Esophagus muscularis mucosa (tissue), 4 donors: ENCODE measurements around the gene TRAPPC10. TPM values are rescaled to one million over a fixed set of nuclear protein-coding genes. Genes with fewer than 3 reads are reported as not detected.

Experiments
- DNase-seq: peaks from one replicate; pipeline ENCODE4 v3.0.0-alpha.2; 2017; ENCODE audit errors: extremely low spot score
- H3K27ac ChIP-seq, 4 donors: fragments of 200-600 bp; sonication (generic); replicated peaks in 1 of 4; 1 replicate in 3 of 4; 2 replicates in 1 of 4; pipeline ENCODE4 v1.5.1; 2016 to 2019; ENCODE audit warnings: mild to moderate bottlenecking in 1 of 4
- H3K27me3 ChIP-seq, 4 donors: fragments of 200-600 bp; sonication (generic); one replicate each; pipeline versions ENCODE4 v1.5.1 to v1.6.0; 2016 to 2019
- H3K36me3 ChIP-seq, 4 donors: fragments of 200-600 bp; sonication (generic); one replicate each; pipeline ENCODE4 v1.5.1; 2016 to 2019
- H3K4me1 ChIP-seq, 4 donors: fragments of 200-600 bp; sonication (generic); one replicate each; pipeline ENCODE4 v1.5.1; 2016 to 2019
- H3K4me3 ChIP-seq, 4 donors: fragments of 200-600 bp; sonication (generic); 1 replicate in 2 of 4; 2 replicates in 2 of 4; pipeline ENCODE4 v1.5.1; 2016 to 2019; ENCODE audit warnings: mild to moderate bottlenecking in 4 of 4, moderate library complexity in 1 of 4
- H3K9me3 ChIP-seq, 4 donors: fragments of 200-600 bp; sonication (generic); 1 replicate in 3 of 4; 2 replicates in 1 of 4; pipeline ENCODE4 v1.5.1; 2016 to 2019
- CTCF ChIP-seq, 3 experiments: fragments of 200-600 bp in 2 of 3; fragments of 450-650 bp in 1 of 3; sonication (generic) in 2 of 3; IDR thresholded peaks; one replicate each; pipeline ENCODE4 v1.5.1; 2017 to 2019; ENCODE audit warnings: antibody characterized with exemption in 3 of 3, mild to moderate bottlenecking in 2 of 3, moderate library complexity in 1 of 3
- EP300 ChIP-seq: sonication (generic); formaldehyde crosslinking; IDR thresholded peaks from one replicate; pipeline ENCODE4 v1.6.1; 2017; ENCODE audit warnings: antibody characterized with exemption
- POLR2A ChIP-seq: fragments of 450-650 bp; IDR thresholded peaks from one replicate; pipeline ENCODE4 v1.6.1; 2017; ENCODE audit warnings: antibody characterized with exemption, moderate library complexity, mild to moderate bottlenecking, low read depth
- POLR2AphosphoS5 ChIP-seq, 2 donors: sonication (generic); formaldehyde crosslinking; IDR thresholded peaks; one replicate each; pipeline ENCODE4 v1.6.1; 2017; ENCODE audit warnings: antibody characterized with exemption in 2 of 2
- WGBS: methylation state at CpG from one replicate; pipeline ENCODE4 v1.1.5; 2018; 5-methylcytosine and 5-hydroxymethylcytosine counted together
- intact Hi-C: fragments of 100-400 bp; cut with DNase I; formaldehyde crosslinking; loops from one replicate; pipeline ENCODE4 v1.15.1; 2023
- total RNA-seq, 4 donors: library from RNA; depleted of rRNA; stranded (reverse); fragments of >200 nt; gene quantifications; one replicate each; pipeline versions ENCODE4 v1.1.0 to v1.2.1, GENCODE V29; 2016

The TRAPPC10 gene
- total RNA-seq, 4 donors from 2014 or later, result 14.5 to 35.2 (median 20.5) TPM

GRCh38 chr21:44047996-44048560, 36.0 kb downstream of the TRAPPC10 start:
- intact Hi-C loops, result no loop called here
- Histone ChIP-seq H3K27ac (no peak overlapping the region), H3K9me3 (no peaks in the 10 kb centered on the region), H3K4me3 (no peak overlapping the region), H3K36me3 (peaks cover 7 to 23% (median 16%) of the 10 kb centered on the region in 4 donors), H3K27me3 (no peaks in the 10 kb centered on the region), H3K4me1 (peaks cover 14 to 29% (median 28%) of the 10 kb centered on the region in 4 donors)
- no peak for DNase-seq
- 83% methylated on average over 7 of the region's 7 CpGs for WGBS
- TF ChIP-seq POLR2A, result no peak
- TF ChIP-seq CTCF (IDR thresholded peaks at IDR 0.05), result no peak
- TF ChIP-seq EP300, result no peak
- no peak for TF ChIP-seq POLR2AphosphoS5 (IDR thresholded peaks at IDR 0.05)

GRCh38 chr21:44049182-44049581, 37.1 kb downstream of the TRAPPC10 start:
- no peaks in the 10 kb centered on the region for H3K27me3 ChIP-seq
- H3K36me3 ChIP-seq, result peaks cover 7 to 32% (median 15%) of the 10 kb centered on the region in 4 donors
- no peak overlapping the region for H3K27ac ChIP-seq
- H3K9me3 ChIP-seq, result no peaks in the 10 kb centered on the region
- TF ChIP-seq POLR2AphosphoS5 (IDR thresholded peaks at IDR 0.05), result no peak
- TF ChIP-seq CTCF (IDR thresholded peaks at IDR 0.05), result no peak
- TF ChIP-seq EP300, result no peak
- TF ChIP-seq POLR2A, result no peak
- WGBS, result 75% methylated on average over 5 of the region's 5 CpGs
- intact Hi-C loops, result no loop called here
- no peak overlapping the region for H3K4me3 ChIP-seq
- peaks cover 14 to 29% (median 28%) of the 10 kb centered on the region in 4 donors for H3K4me1 ChIP-seq
- no peak for DNase-seq

- intact Hi-C loops, result no loop called here
- Histone ChIP-seq H3K9me3 (no peaks in the 10 kb centered on the region), H3K27ac (no peak overlapping the region), H3K4me3 (no peak overlapping the region), H3K27me3 (no peaks in the 10 kb centered on the region), H3K4me1 (peaks cover 14 to 31% (median 28%) of the 10 kb centered on the region in 4 donors), H3K36me3 (peaks cover 7 to 32% (median 15%) of the 10 kb centered on the region in 4 donors)
- no peak for DNase-seq
- 96% methylated on average over 3 of the region's 3 CpGs for WGBS
- TF ChIP-seq POLR2AphosphoS5 (IDR thresholded peaks at IDR 0.05), result no peak
- no peak for TF ChIP-seq CTCF (IDR thresholded peaks at IDR 0.05)
- TF ChIP-seq POLR2A, result no peak
- TF ChIP-seq EP300, result no peak
Measured at GRCh38 chr21:44049606-44050005, 37.5 kb downstream of the TRAPPC10 start.

GRCh38 chr21:44050276-44050675, 38.2 kb downstream of the TRAPPC10 start:
- intact Hi-C loops, result no loop called here
- Histone ChIP-seq H3K27ac (peak overlapping the region in 1 of 4 donors; percentile 80), H3K36me3 (peaks cover 7 to 30% (median 16%) of the 10 kb centered on the region in 4 donors), H3K4me3 (no peak overlapping the region), H3K4me1 (peaks cover 14 to 33% (median 28%) of the 10 kb centered on the region in 4 donors), H3K27me3 (no peaks in the 10 kb centered on the region), H3K9me3 (no peaks in the 10 kb centered on the region)
- TF ChIP-seq CTCF (IDR thresholded peaks at IDR 0.05) (no peak), POLR2AphosphoS5 (IDR thresholded peaks at IDR 0.05) (no peak), EP300 (no peak), POLR2A (no peak)
- 93% methylated on average over 5 of the region's 5 CpGs for WGBS
- no peak for DNase-seq
